Panc1 (cell line): ENCODE data around the gene PPL. TPM values are rescaled to one million over a fixed set of nuclear protein-coding genes. Genes with fewer than 3 reads are reported as not detected.
A peak's percentile ranks its signal among the peaks of the same experiment; 100 is the strongest.

Experiments used
- ATAC-seq: fragments of 200-7000 bp; cut with Tn5 transposase; 2 replicates; pipeline ENCODE4 v1.9.1; 2020; ENCODE audit warnings: mild to moderate bottlenecking, moderate library complexity
- BruUV-seq: library from RNA; stranded (reverse); fragments of 400-500 nt; replicated peaks from 2 replicates; lab custom pipeline; 2021; lab: Mats Ljungman, UMichigan
- CTCF ChIA-PET: fragments of 300-600 bp; sonication (Branson Sonifier 250); formaldehyde crosslinking; loops from one replicate; lab custom pipeline; 2022; ENCODE audit warnings: antibody characterized with exemption; lab: Charles Lee
- POLR2A ChIA-PET: fragments of 300-600 bp; sonication (Branson Sonifier 250); formaldehyde crosslinking; loops from one replicate; lab custom pipeline; 2022; ENCODE audit warnings: antibody characterized with exemption; lab: Charles Lee
- DNase-seq: peaks from one replicate; pipeline ENCODE4 v3.0.0-alpha.2; 2010; ENCODE audit warnings: low read depth, low spot score
- H3K27ac ChIP-seq: 2 replicates; pipeline ENCODE4 v1.5.1; 2011; ENCODE audit warnings: mild to moderate bottlenecking, low read length, inconsistent platforms
- H3K27me3 ChIP-seq: fragments of 200-500 bp; sonication (Bioruptor generic); 2 replicates; pipeline ENCODE4 v1.6.0; 2014; ENCODE audit warnings: low read length, inconsistent platforms; ENCODE audit not compliant: control insufficient read depth, insufficient read depth
- H3K36me3 ChIP-seq: fragments of 200-500 bp; sonication (Bioruptor generic); 2 replicates; pipeline ENCODE4 v1.5.1; 2014; ENCODE audit warnings: inconsistent platforms, mild to moderate bottlenecking, low read length, moderate library complexity; ENCODE audit not compliant: control insufficient read depth, insufficient read depth
- H3K4me1 ChIP-seq: 2 replicates; pipeline ENCODE4 v1.5.1; 2011; ENCODE audit warnings: inconsistent platforms, mild to moderate bottlenecking, low read length, moderate library complexity; ENCODE audit not compliant: control insufficient read depth, insufficient read depth
- H3K4me3 ChIP-seq, 2 experiments: 2 replicates each; pipeline ENCODE4 v1.5.1; 2011 to 2012; ENCODE audit warnings: low read depth in 2 of 2, low read length in 2 of 2, mild to moderate bottlenecking in 2 of 2, inconsistent platforms in 1 of 2, moderate library complexity in 1 of 2
- H3K9me3 ChIP-seq: fragments of 200-500 bp; sonication (Bioruptor generic); 2 replicates; pipeline ENCODE4 v1.5.1; 2014; ENCODE audit warnings: low read depth, mild to moderate bottlenecking, inconsistent platforms, low read length, moderate library complexity; ENCODE audit not compliant: control insufficient read depth, insufficient read depth
- CTCF ChIP-seq: fragments of 450-650 bp; IDR thresholded peaks from 2 replicates; pipeline ENCODE4 v1.5.1; 2017; ENCODE audit warnings: mild to moderate bottlenecking
- POLR2AphosphoS5 ChIP-seq: IDR thresholded peaks from 2 replicates; pipeline ENCODE4 v1.6.1; 2012; ENCODE audit warnings: mild to moderate bottlenecking, low read depth, low read length, moderate library complexity
- REST ChIP-seq, 2 experiments: IDR thresholded peaks; 2 replicates each; pipeline ENCODE4 v1.6.1; 2011 to 2012; ENCODE audit warnings: low read depth in 2 of 2, control low read depth in 1 of 2, low read length in 1 of 2, mild to moderate bottlenecking in 1 of 2, moderate library complexity in 1 of 2; ENCODE audit not compliant: insufficient read depth in 1 of 2
- SIN3A ChIP-seq: IDR thresholded peaks from 2 replicates; pipeline ENCODE4 v1.6.1; 2012; ENCODE audit warnings: low read depth, mild to moderate bottlenecking, low read length, moderate library complexity, borderline replicate concordance; ENCODE audit not compliant: insufficient read depth
- TCF7L2 ChIP-seq: IDR thresholded peaks from 2 replicates; pipeline ENCODE4 v1.6.1; 2011; ENCODE audit warnings: mild to moderate bottlenecking, low read depth, low read length, inconsistent platforms
- in situ Hi-C: cut with HindIII; loops from 2 replicates; pipeline ENCODE4 v1.10.0; 2016; ENCODE audit warnings: low sequenced_read_pairs, low pct_unique_long_range_greater_than_20kb
- intact Hi-C: fragments of 100-400 bp; cut with micrococcal nuclease; formaldehyde crosslinking; loops from one replicate; pipeline ENCODE4 v1.10.0; 2022; ENCODE audit not compliant: unreplicated experiment
- total RNA-seq: library from RNA; stranded (reverse); gene quantifications from one replicate; pipeline ENCODE4 v1.2.1, GENCODE V29; 2021; ENCODE audit not compliant: unreplicated experiment

The PPL gene
- total RNA-seq, 1 experiment from 2014 or later = 89.4 TPM

DNA sequence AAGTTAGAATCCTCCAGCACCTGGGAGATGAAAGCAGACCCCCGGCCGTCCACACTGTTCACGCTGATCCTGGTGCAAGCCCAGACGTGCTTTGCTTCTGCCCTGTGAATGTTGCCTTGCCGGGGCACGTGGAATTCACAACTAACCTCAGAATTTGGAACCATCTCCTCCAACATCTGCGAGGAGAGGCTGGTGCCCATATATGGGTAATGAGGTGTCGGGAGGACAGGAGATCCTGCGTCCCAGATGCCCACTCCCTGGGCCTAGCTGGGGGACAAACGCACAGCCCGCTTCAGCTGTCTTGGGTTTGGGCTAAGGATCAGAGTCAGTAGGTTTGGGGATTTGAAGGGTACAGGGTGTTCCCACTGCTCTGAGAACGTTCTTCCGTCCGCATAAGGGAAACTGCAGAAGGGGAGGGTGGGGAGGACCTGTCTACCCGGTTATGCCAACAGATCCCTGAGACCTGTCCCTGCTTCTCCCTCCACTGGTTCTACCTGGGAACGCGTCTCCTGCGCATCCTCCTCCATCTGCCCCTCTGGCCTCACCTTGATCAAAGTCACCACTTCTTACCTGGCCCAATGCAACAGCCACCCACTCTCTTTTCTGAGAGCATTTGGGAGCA is 14.1 kb downstream of the PPL start:
- ATAC-seq = 0 out of 2 replicates have a peak, but pooled peaks have one; percentile 22
- H3K4me3 ChIP-seq = no peak overlapping the region
- no peak overlapping the region for H3K27ac ChIP-seq
- peaks cover 2% of the 10 kb centered on the region; the same call in 1 of the 2 replicates for H3K4me1 ChIP-seq
- no peaks in the 10 kb centered on the region for H3K36me3 ChIP-seq
- TF ChIP-seq SIN3A = no peak
- no peak for TF ChIP-seq CTCF
- no peak for TF ChIP-seq POLR2AphosphoS5
- TF ChIP-seq TCF7L2 = no peak
- no peak for TF ChIP-seq REST (IDR thresholded peaks at IDR 0.05; ENCODE audit: insufficient read depth in 1 of 2, low read depth in 2 of 2, low read length in 1 of 2)
- in situ Hi-C loops (no loop called here), intact Hi-C loops (no loop called here)
- H3K9me3 ChIP-seq = peaks cover 8% of the 10 kb centered on the region; the same call in 1 of the 2 replicates
- DNase-seq = no peak
- ChIA-PET CTCF (no interaction called here), POLR2A (no interaction called here)
- no peaks in the 10 kb centered on the region for H3K27me3 ChIP-seq
- no TSS peak for BruUV-seq

DNA sequence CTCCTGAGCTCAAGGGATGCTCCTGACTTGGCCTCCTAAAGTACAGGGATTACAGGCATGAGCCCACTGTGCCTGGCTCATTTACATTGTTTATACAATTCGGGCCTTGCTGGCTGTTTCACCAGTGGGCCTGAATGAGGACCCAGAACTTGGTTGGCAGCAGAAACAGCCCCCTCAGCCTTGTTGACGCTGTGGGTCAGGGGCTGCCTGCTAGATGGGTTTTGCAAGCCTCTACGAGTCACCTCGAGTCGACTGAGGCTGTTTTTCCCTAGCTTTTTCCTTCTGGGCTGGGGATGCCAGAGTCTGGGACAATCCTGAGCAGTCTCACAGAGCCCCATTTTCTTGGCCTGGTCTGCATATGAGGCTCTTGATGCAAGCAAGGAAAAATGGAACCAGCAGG is 16.1 kb downstream of the PPL start:
- ATAC-seq (no peak), DNase-seq (no peak)
- no peak for TF ChIP-seq POLR2AphosphoS5
- TF ChIP-seq REST (IDR thresholded peaks at IDR 0.05; ENCODE audit: insufficient read depth in 1 of 2, low read depth in 2 of 2, low read length in 1 of 2) = no peak
- no peak for TF ChIP-seq CTCF
- TF ChIP-seq TCF7L2 = no peak
- Histone ChIP-seq H3K4me3 (no peak overlapping the region), H3K27me3 (no peaks in the 10 kb centered on the region), H3K36me3 (no peaks in the 10 kb centered on the region), H3K27ac (no peak overlapping the region), H3K4me1 (peaks cover 2% of the 10 kb centered on the region; the same call in 1 of the 2 replicates), H3K9me3 (no peaks in the 10 kb centered on the region)
- in situ Hi-C loops = no loop called here
- ChIA-PET POLR2A (no interaction called here), CTCF (no interaction called here)
- no TSS peak for BruUV-seq
- intact Hi-C loops = no loop called here
